Transverse colon (tissue), 4 donors: ENCODE results near the gene RIPK3.

Experiments
- POLR2A ChIP-seq: fragments of 450-650 bp; IDR thresholded peaks from one replicate; pipeline ENCODE4 v1.6.1; 2016; ENCODE audit warnings: antibody characterized with exemption, mild to moderate bottlenecking, moderate library complexity
- POLR2AphosphoS5 ChIP-seq, 3 donors: sonication (generic); formaldehyde crosslinking; IDR thresholded peaks; one replicate each; pipeline ENCODE4 v1.6.1; 2016; ENCODE audit warnings: antibody characterized with exemption in 3 of 3
- TF ChIP-seq, protein P1 (sequence below), 5 experiments: fragments of 200-600 bp in 3 of 5; fragments of 450-650 bp in 2 of 5; sonication (generic) in 3 of 5; IDR thresholded peaks; 1 replicate in 2 of 5; 2 replicates in 3 of 5; pipeline ENCODE4 v1.5.1; 2016 to 2017; ENCODE audit warnings: antibody characterized with exemption in 5 of 5, inconsistent platforms in 3 of 5, mild to moderate bottlenecking in 2 of 5, moderate library complexity in 1 of 5

DNA sequence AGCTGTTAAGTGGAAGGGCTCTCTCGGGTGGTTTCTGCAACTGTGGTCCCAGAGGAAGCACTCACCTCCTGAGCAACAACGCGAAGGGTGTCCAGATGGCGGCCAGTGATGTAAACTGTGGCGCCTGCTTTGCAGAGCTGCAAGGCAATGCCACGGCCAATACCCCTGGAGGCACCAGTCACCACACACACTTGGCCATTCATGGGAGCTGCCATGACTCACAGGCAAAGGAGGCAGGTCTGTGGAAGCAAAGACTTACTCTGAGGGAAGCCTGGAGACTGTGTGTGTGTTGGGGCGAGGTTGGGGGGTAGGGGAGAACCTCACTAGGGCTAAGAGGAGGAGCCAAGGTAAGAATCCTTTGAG is 40.9 kb downstream of the RIPK3 start:
- TF ChIP-seq, protein P1, sequence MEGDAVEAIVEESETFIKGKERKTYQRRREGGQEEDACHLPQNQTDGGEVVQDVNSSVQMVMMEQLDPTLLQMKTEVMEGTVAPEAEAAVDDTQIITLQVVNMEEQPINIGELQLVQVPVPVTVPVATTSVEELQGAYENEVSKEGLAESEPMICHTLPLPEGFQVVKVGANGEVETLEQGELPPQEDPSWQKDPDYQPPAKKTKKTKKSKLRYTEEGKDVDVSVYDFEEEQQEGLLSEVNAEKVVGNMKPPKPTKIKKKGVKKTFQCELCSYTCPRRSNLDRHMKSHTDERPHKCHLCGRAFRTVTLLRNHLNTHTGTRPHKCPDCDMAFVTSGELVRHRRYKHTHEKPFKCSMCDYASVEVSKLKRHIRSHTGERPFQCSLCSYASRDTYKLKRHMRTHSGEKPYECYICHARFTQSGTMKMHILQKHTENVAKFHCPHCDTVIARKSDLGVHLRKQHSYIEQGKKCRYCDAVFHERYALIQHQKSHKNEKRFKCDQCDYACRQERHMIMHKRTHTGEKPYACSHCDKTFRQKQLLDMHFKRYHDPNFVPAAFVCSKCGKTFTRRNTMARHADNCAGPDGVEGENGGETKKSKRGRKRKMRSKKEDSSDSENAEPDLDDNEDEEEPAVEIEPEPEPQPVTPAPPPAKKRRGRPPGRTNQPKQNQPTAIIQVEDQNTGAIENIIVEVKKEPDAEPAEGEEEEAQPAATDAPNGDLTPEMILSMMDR (IDR thresholded peaks at IDR 0.05) = no peak
- TF ChIP-seq POLR2AphosphoS5 (IDR thresholded peaks at IDR 0.05) (no peak), POLR2A (no peak)
